ENCODE results near the gene MACROD2. TPM values are rescaled to one million over a fixed set of nuclear protein-coding genes. Genes with fewer than 3 reads are reported as not detected.
A peak's percentile ranks its signal among the peaks of the same experiment; 100 is the strongest.

MACROD2 gene
- total and polyA plus RNA-seq, 2 of the 4 experiments (the other 2 are of a cell fraction), result not detected

DNA sequence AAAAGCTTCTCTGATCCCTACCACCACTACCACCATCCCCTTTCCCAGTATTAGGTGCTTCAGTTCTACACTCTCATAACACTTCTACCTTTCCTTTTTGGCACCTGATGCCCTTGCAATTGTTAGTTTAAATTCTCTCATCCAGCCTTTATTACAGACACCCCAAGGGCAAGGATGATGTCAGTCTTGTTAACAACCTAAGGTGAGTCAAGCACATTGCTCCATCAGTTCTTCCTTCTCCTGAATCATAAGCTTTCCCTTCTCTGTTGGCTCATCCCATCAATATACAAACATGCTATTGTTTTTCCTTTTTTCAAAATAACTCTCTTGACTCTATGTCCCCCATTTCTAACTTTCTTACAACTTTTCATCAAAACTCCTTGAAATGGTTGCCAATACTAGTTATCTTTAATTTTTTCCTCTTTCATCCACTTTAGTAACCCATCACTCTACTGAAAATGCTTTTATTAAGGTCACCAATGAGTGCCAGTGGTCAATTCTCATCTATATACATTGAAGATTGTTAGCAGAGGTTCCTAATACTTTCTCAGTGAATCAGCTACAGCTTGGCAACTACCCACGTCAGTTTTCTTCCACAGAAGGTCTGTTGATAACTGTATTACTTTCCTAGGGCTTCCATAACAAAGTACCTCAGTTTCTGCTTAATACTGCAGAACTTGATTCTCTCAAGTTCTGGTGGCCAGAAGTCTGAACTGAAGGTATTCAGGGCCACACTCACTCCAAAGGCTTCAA lies 439.2 kb downstream of the MACROD2 start:
- H4K5ac ChIP-seq (ENCODE audit: low read depth, low read length), result no peak overlapping the region

More for the DNA sequence above, 439.2 kb downstream of the MACROD2 start:
- ChIA-PET POLR2A (ENCODE audit: unreplicated experiment) (no interaction called here), CTCF (interaction anchor here (0.8 kb wide), 1 partner anchor 10 kb away, joined by 3 read pairs; no protein-coding TSS in a partner anchor)
- H3K79me1 ChIP-seq (ENCODE audit: low read depth in 1 of 2, low read length in 2 of 2), result no peaks in the 10 kb centered on the region
- H3K9ac ChIP-seq (ENCODE audit: low read depth, low read length), result no peak overlapping the region
- H3K18ac ChIP-seq (ENCODE audit: low read depth, low read length), result no peak overlapping the region
- in situ Hi-C loops (cut with MboI; ENCODE audit: low sequenced_read_pairs) (no loop called here), dilution Hi-C loops (cut with HindIII; ENCODE audit: low sequenced_read_pairs, unreplicated experiment) (no loop called here), intact Hi-C loops (cut with micrococcal nuclease) (no loop called here)
- no peak overlapping the region for H2AK5ac ChIP-seq (ENCODE audit: low read depth, low read length)
- peak; percentile 67 for ATAC-seq (ENCODE audit: low read depth)
- H4K8ac ChIP-seq (ENCODE audit: low read depth in 2 of 2, low read length in 2 of 2), result no peak overlapping the region
- no peak overlapping the region for H3K4me2 ChIP-seq (ENCODE audit: low read depth, low read length)
- peak; percentile 76 for DNase-seq
- no peak overlapping the region for H3K27ac ChIP-seq (ENCODE audit: insufficient read depth, low read length)
- peak overlapping the region; percentile 19; the same call in 1 of the 2 replicates for H3K14ac ChIP-seq (replicated peaks; ENCODE audit: low read depth, low read length)
- no CpG with 5 or more reads among the region's 1 CpG for WGBS, 2 experiments (ENCODE audit: extremely low coverage in 2 of 2, insufficient read length in 1 of 2)
- H3K4ac ChIP-seq (ENCODE audit: low read depth, low read length), result no peak overlapping the region
- H4K20me1 ChIP-seq (ENCODE audit: insufficient read depth, low read length), result no peaks in the 10 kb centered on the region
- no peak overlapping the region for H2AFZ ChIP-seq (replicated peaks; ENCODE audit: low read length, poor library complexity)
- H4K91ac ChIP-seq (ENCODE audit: insufficient read depth, low read depth, low read length), result no peak overlapping the region
- BruUV-seq (replicated peaks), result no TSS peak
- H3K9me1 ChIP-seq (ENCODE audit: insufficient read depth, low read length), result no peaks in the 10 kb centered on the region
- no peaks in the 10 kb centered on the region for H3K36me3 ChIP-seq (ENCODE audit: control insufficient read depth, insufficient read depth, low read length)
- H3K4me3 ChIP-seq (ENCODE audit: insufficient read depth, low read depth, low read length), result no peak overlapping the region
- H3K27me3 ChIP-seq (ENCODE audit: control insufficient read depth, insufficient read depth, low read length), result no peaks in the 10 kb centered on the region
- no peak overlapping the region; the same call in 2 of the 3 replicates for H2BK15ac ChIP-seq (ENCODE audit: low read depth, low read length)
- H2BK120ac ChIP-seq (ENCODE audit: low read depth, low read length), result peak overlapping the region; percentile 52
- H3K23ac ChIP-seq (ENCODE audit: low read depth, low read length), result no peak overlapping the region
- H2BK20ac ChIP-seq (ENCODE audit: low read depth, low read length), result no peak overlapping the region; the same call in 1 of the 2 replicates
- no peak overlapping the region for H3K56ac ChIP-seq (ENCODE audit: extremely low read depth, insufficient read depth, low read length)
- no peaks in the 10 kb centered on the region for H3K9me3 ChIP-seq (ENCODE audit: control insufficient read depth, insufficient read depth, low read length)
- H3K4me1 ChIP-seq (ENCODE audit: control insufficient read depth, insufficient read depth, low read length), result peaks cover 4% of the 10 kb centered on the region; the same call in 1 of the 2 replicates
- TF ChIP-seq BHLHE40 (IDR thresholded peaks at IDR 0.05; ENCODE audit: low read depth, low read length) (no peak), NFE2L2 (IDR thresholded peaks at IDR 0.05; ENCODE audit: low read depth, low read length) (no peak), RAD21 (IDR thresholded peaks at IDR 0.05; ENCODE audit: low read length) (no peak), MAFK (IDR thresholded peaks at IDR 0.05; ENCODE audit: low read depth, low read length) (no peak), RCOR1 (IDR thresholded peaks at IDR 0.05; ENCODE audit: insufficient replicate concordance, low read length) (no peak), ELK1 (IDR thresholded peaks at IDR 0.05; ENCODE audit: borderline replicate concordance, low read depth, low read length) (no peak), MXI1 (IDR thresholded peaks at IDR 0.05; ENCODE audit: borderline replicate concordance, low read depth, low read length) (no peak), CHD1 (IDR thresholded peaks at IDR 0.05; ENCODE audit: low read depth, low read length) (no peak), SMC3 (IDR thresholded peaks at IDR 0.05; ENCODE audit: low read depth, low read length) (no peak), CTCF (conservative IDR thresholded peaks at IDR 0.05; ENCODE audit: low read depth, low read length) (no peak), POLR2A (IDR thresholded peaks at IDR 0.05; ENCODE audit: low read depth, low read length) (no peak), USF2 (IDR thresholded peaks at IDR 0.05; ENCODE audit: low read depth, low read length) (no peak), RFX5 (IDR thresholded peaks at IDR 0.05; ENCODE audit: low read depth, low read length) (0 out of 2 replicates have a peak, but pooled peaks have one; percentile 12), FOS (IDR thresholded peaks at IDR 0.05; ENCODE audit: low read depth, low read length) (no peak), CEBPB (IDR thresholded peaks at IDR 0.05; ENCODE audit: low read depth, low read length) (peak; percentile 72; the same call in 1 of the 2 replicates)
- no peak overlapping the region for H2BK5ac ChIP-seq (ENCODE audit: low read depth, low read length, poor library complexity, severe bottlenecking)
- H2AK9ac ChIP-seq (replicated peaks; ENCODE audit: low read depth, low read length, poor library complexity), result no peak overlapping the region

All from IMR-90 (cell line).